Measurements from ENCODE around the gene PLCL2.
A peak's percentile ranks its signal among the peaks of the same experiment; 100 is the strongest.
"Not testable (repeated sequence)": the region's sequence is repeated elsewhere in the genome, so short reads cannot be mapped to it uniquely, and the experiment has no call there.

The PLCL2 gene

DNA sequence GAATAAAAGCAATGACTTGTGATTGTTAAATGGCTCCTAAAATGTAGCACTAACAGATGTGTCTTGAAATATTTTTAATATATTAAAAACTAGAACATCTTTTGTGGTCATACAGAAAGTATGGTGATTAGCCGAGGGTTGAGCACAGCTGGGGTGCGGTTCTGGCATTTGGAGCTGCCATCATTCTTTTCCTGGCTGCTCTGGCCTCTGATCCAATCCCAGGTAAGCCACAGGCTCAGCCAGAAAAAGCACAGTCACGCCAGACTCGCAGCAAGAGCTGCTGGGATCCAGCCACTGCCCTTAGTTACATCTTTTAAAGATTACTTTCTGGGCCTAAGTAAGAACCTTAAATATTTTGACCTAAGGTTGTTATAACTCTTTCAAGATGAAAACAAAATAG is 196.8 kb downstream of the PLCL2 start:
- no peak for DNase-seq

DNA sequence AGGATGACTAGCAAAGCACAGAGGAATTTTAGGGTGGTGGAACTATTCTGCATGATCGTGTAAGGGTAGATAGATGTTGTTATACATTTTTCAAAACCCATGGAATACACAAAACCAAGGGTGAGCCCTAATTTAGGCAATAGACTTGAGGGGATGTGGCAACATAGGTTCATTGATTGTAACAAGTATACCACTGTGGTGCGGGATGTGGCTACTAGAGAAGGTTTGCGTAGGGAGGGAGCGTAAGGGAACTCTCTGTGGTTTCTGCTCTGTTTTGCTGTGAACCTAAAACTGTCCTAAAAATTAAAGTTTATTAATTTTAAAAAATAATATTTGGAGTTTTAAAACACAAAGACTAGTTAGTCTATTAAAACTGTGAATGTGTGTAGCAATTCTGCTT is 202.8 kb downstream of the PLCL2 start:
- DNase-seq = peak; percentile 7

DNA sequence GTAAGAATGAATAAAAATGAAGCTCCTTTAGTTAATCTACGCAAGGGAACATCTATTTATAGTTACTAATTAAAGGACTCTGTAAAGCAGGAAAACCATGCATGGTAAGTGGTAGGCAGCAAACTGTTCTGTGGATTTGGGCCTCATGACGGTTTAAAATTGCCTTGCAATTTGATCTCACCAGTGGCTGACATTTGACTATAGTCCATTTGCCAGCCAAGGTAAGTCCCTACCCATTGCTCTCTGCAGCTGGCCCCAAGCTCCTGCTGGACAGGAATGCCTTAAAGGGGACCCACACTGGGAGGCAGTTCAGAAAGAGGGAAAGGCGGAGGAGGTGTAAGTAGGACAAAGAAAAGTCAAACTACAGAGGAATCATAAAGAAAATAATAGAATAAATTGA is 203.3 kb downstream of the PLCL2 start:
- no peak for DNase-seq

- DNase-seq = peak; percentile 29
Measured at GRCh38 chr3:17088602-17089313, 204.0 kb downstream of the PLCL2 start.

- no peak for DNase-seq
Measured at GRCh38 chr3:17089314-17089700, 204.6 kb downstream of the PLCL2 start.

- DNase-seq = no peak
Measured at GRCh38 chr3:17090280-17090983, 205.7 kb downstream of the PLCL2 start.

DNA sequence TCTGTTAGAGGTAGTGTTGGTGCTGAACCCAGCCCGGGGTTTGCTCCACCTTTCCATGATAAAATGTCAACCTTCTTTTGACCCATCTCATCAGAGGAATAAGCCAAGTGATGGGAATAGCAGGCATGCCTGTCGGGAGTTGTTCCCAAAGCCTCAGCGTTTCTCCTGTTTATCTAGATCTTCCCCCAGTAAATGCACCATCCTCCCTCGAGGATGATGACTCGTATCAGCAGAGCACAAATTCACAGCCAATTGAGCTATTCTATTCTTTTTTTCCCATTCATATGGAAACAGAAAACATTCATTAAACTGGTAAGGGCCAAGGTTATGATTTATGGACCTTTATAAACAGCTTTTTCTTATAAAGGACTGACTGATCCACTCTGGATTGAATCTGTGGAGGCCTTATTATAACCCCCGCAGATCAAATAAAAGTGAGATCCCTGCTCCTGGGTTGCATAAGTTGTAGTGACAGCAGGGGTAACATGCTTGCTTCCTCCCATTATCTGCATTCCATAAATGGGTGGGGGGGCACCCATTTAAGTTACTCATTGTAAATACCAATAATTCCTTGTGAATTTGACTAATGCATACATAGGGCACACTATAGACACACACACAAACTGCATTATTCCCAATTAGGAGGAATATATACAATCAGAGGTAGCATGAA is 207.3 kb downstream of the PLCL2 start:
- DNase-seq = no peak

- no peak for DNase-seq
Measured at GRCh38 chr3:17092583-17092933, 207.8 kb downstream of the PLCL2 start.

GRCh38 chr3:17094551-17094950 is 209.8 kb downstream of the PLCL2 start:
- DNase-seq = no peak

- DNase-seq = no peak
Measured at GRCh38 chr3:17103579-17103978, 218.8 kb downstream of the PLCL2 start.

- not testable (repeated sequence) for DNase-seq
Measured at GRCh38 chr3:17106801-17107200, 222.0 kb downstream of the PLCL2 start.

GRCh38 chr3:17110660-17111396 is 226.1 kb downstream of the PLCL2 start:
- DNase-seq = no peak

GRCh38 chr3:17111586-17111985 is 226.8 kb downstream of the PLCL2 start:
- DNase-seq = no peak

- no peak for DNase-seq
Measured at GRCh38 chr3:17115186-17115585, 230.4 kb downstream of the PLCL2 start.

GRCh38 chr3:17116007-17116600 is 231.3 kb downstream of the PLCL2 start:
- no peak for DNase-seq

DNA sequence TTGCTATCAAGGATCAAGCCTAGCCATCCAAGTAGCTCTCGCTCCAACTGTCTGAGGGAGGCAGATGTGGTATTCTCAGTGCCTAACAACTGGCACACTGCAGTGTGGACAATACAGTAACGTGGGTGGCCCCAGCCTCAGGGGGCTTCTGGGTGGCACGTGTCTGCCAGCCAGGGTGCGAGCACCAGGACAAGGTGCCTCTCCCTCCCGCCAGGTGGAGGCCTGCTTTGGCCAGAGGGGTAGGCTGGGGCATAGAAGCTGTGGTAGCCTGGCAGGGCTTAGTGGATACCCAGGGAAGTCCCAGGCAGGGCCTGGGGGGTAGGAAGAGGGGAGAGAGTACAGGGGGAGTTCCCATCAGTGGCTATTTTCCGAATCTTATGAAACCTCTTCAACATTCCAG is 234.0 kb downstream of the PLCL2 start:
- DNase-seq = no peak

- DNase-seq = no peak
Measured at GRCh38 chr3:17119201-17120072, 234.7 kb downstream of the PLCL2 start.

DNA sequence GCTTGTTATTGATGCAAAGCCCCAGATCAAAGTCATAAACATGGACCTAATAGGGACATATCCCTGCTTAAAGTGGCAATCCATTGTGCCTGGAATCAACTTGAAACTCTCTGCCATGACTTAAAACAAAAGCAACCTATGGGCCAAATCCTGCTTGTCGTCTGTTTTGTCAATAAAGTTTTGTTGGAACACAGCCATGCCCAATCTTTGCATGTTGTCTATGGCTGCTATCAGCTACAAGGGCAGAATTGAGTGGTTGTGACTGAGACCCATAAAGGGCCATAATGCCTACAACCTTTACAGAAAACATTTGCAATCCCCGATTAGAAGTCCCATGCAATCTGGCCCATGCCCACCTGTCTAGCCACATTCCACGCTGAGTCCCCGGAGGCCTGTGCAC is 235.4 kb downstream of the PLCL2 start:
- no peak for DNase-seq

DNA sequence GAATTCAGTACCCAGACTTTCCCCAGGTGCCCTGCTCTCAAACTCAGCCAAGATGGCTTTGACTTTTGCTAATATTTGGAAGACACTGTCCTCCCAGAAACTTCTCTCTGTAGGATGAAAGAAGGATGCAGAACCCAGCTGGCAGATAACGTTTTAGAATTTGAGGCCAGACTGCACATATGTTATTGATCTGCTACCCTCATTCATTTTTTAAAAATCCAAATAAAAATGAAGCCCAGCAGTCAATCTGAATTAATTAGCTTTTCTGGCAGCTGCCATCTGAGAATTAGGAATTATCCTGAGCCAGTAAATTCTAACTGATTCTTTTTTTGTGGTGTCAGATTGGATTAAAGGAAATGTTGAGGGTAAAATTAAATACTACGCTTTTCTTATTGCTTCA is 236.6 kb downstream of the PLCL2 start:
- no peak for DNase-seq

DNA sequence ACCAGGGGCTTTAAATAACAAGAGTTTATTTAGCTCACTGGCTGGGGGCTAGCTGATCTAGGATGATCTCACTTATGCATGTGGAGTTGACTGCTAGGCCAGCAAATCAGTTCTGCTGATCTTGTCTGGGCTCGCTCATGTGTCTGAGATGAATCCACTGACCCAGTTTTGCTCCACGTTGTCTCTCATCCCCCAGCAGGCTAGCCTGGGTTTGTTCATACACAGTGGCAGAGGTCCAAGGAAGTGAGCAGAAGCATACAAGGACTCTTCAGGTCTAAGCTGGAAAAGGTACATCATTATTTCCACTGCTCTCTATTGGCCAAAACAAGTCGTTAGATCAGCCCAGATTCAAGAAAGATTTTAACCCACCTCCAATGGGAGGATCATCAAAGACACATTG is 238.0 kb downstream of the PLCL2 start:
- no peak for DNase-seq

DNA sequence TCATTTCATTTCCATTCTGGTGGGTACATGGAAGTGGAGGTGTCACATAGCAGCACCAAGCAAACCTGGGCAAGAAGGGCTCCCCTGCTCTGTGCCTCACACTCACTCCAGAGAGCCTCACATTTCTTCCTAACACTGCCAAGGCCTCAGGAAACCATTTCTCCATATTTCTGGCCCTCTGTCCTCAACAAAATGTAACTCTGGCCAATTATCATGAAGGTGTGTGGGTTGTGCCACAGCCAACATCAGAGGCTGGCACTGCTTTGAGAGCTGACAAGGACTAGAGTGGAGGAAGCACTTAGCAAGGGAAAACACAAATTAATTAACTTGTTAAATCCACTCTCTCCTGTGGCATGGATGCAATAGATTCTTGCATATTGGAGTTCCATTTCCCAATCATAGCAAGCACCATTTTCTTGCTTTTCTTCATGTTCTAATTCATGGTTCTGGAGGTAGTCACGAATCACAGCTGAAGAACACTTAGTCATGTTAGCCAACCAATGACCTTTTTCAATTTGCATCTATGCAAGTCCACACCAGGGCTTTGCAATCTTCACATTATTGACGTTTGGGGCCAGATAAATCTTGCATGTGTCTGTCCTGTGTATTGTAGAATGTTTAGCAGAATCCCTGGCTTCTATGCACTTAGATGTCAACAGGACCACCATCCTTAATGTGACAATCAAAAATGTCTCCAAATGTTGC is 241.1 kb downstream of the PLCL2 start:
- DNase-seq = no peak

Measured in CD4-positive, alpha-beta T cell treated with Interleukin-6 for 4 hours (primary cell).